Sigmoid colon (tissue), 7 donors: ENCODE results near the gene CSNK2A1. TPM values are rescaled to one million over a fixed set of nuclear protein-coding genes. Genes with fewer than 3 reads are reported as not detected.

Source experiments
- DNase-seq: peaks from one replicate; pipeline ENCODE4 v3.0.0-alpha.2; 2019
- H3K27ac ChIP-seq, 4 donors: fragments of 200-600 bp; sonication (generic); one replicate each; pipeline ENCODE4 v1.5.1; 2016 to 2019; ENCODE audit warnings: mild to moderate bottlenecking in 1 of 4
- H3K27me3 ChIP-seq, 3 donors: fragments of 200-600 bp; sonication (generic); one replicate each; pipeline ENCODE4 v1.5.1; 2019; ENCODE audit warnings: mild to moderate bottlenecking in 1 of 3
- H3K36me3 ChIP-seq, 4 donors: fragments of 200-600 bp; sonication (generic); one replicate each; pipeline ENCODE4 v1.5.1; 2016 to 2019
- H3K4me1 ChIP-seq, 4 donors: fragments of 200-600 bp; sonication (generic); one replicate each; pipeline ENCODE4 v1.5.1; 2017 to 2019
- H3K4me3 ChIP-seq, 4 donors: fragments of 200-600 bp; sonication (generic); one replicate each; pipeline ENCODE4 v1.5.1; 2017 to 2019; ENCODE audit warnings: mild to moderate bottlenecking in 2 of 4, moderate library complexity in 1 of 4
- H3K9me3 ChIP-seq, 4 donors: fragments of 200-600 bp in 3 of 4; sonication (generic) in 3 of 4; one replicate each; pipeline versions ENCODE4 v1.5.1 to v1.6.1; 2013 to 2019
- CTCF ChIP-seq, 4 experiments: fragments of 450-650 bp in 3 of 4; fragments of 200-600 bp in 1 of 4; IDR thresholded peaks; one replicate each; pipeline ENCODE4 v1.5.1; 2016 to 2019; ENCODE audit warnings: antibody characterized with exemption in 4 of 4, mild to moderate bottlenecking in 3 of 4, moderate library complexity in 2 of 4
- EP300 ChIP-seq, 4 donors: sonication (generic); formaldehyde crosslinking; IDR thresholded peaks; one replicate each; pipeline ENCODE4 v1.6.1; 2017; ENCODE audit warnings: antibody characterized with exemption in 4 of 4
- POLR2A ChIP-seq, 2 donors: fragments of 450-650 bp; IDR thresholded peaks; one replicate each; pipeline ENCODE4 v1.6.1; 2016; ENCODE audit warnings: antibody characterized with exemption in 2 of 2, mild to moderate bottlenecking in 2 of 2, moderate library complexity in 2 of 2
- POLR2AphosphoS5 ChIP-seq, 4 donors: sonication (generic); formaldehyde crosslinking; IDR thresholded peaks; one replicate each; pipeline ENCODE4 v1.6.1; 2017; ENCODE audit warnings: antibody characterized with exemption in 4 of 4
- WGBS, 2 donors: extraction: QIAGEN DNeasy Blood & Tissue Kit; methylation state at CpG; one replicate each; pipeline ENCODE4 v1.1.7; 2013; 5-methylcytosine and 5-hydroxymethylcytosine counted together
- intact Hi-C: fragments of 100-400 bp; cut with DNase I; formaldehyde crosslinking; loops from one replicate; pipeline ENCODE4 v1.15.1; 2023
- polyA plus RNA-seq, 3 donors: library from polyadenylated mRNA; stranded (reverse); fragments of 200-250 nt; gene quantifications; one replicate each; pipeline ENCODE4 v1.2.3, GENCODE V29; 2013
- total RNA-seq, 4 donors: library from RNA; depleted of rRNA; stranded (reverse); fragments of >200 nt; gene quantifications; one replicate each; pipeline ENCODE4 v1.1.0, GENCODE V29; 2016
- donor health status: healthy with polysubstance abuse.
- donor health status: Bipolar disorder and iron deficiency.
- donor health status: healthy.

The CSNK2A1 gene
- total and polyA plus RNA-seq, 7 donors, result 33.0 to 77.1 (median 51.5) TPM

GRCh38 chr20:555976-556385, 12.4 kb upstream of the CSNK2A1 start:
- H3K4me3 ChIP-seq, result no peak overlapping the region
- 19 to 54% methylated on average over 6 of the region's 6 CpGs for WGBS, 2 donors
- no peak for TF ChIP-seq POLR2A (IDR thresholded peaks at IDR 0.05)
- TF ChIP-seq POLR2AphosphoS5 (IDR thresholded peaks at IDR 0.05), result no peak
- TF ChIP-seq EP300 (IDR thresholded peaks at IDR 0.05), result no peak
- intact Hi-C loops, result no loop called here
- no peak for DNase-seq
- H3K4me1 ChIP-seq, result no peaks in the 10 kb centered on the region
- H3K27me3 ChIP-seq, result peaks cover 0 to 6% (median 0%) of the 10 kb centered on the region in 3 donors
- H3K9me3 ChIP-seq, result no peaks in the 10 kb centered on the region
- H3K36me3 ChIP-seq, result no peaks in the 10 kb centered on the region
- H3K27ac ChIP-seq, result no peak overlapping the region

GRCh38 chr20:550611-551010, 7.0 kb upstream of the CSNK2A1 start:
- intact Hi-C loops, result no loop called here
- DNase-seq, result no peak
- H3K27me3 ChIP-seq, result peaks cover 0 to 6% (median 0%) of the 10 kb centered on the region in 3 donors
- 91 to 92% methylated on average over 7 of the region's 7 CpGs for WGBS, 2 donors
- H3K36me3 ChIP-seq, result no peaks in the 10 kb centered on the region
- H3K27ac ChIP-seq, result no peak overlapping the region
- TF ChIP-seq CTCF (IDR thresholded peaks at IDR 0.05), result no peak
- no peak for TF ChIP-seq POLR2AphosphoS5 (IDR thresholded peaks at IDR 0.05)
- TF ChIP-seq POLR2A (IDR thresholded peaks at IDR 0.05), result no peak
- TF ChIP-seq EP300 (IDR thresholded peaks at IDR 0.05), result no peak
- H3K9me3 ChIP-seq, result no peaks in the 10 kb centered on the region
- no peak overlapping the region for H3K4me3 ChIP-seq
- no peaks in the 10 kb centered on the region for H3K4me1 ChIP-seq

GRCh38 chr20:549722-550496, 6.3 kb upstream of the CSNK2A1 start:
- Histone ChIP-seq H3K36me3 (no peaks in the 10 kb centered on the region), H3K27me3 (peaks cover 0 to 6% (median 0%) of the 10 kb centered on the region in 3 donors), H3K4me3 (no peak overlapping the region), H3K9me3 (no peaks in the 10 kb centered on the region), H3K27ac (no peak overlapping the region), H3K4me1 (no peaks in the 10 kb centered on the region)
- TF ChIP-seq POLR2A (IDR thresholded peaks at IDR 0.05) (no peak), CTCF (IDR thresholded peaks at IDR 0.05) (no peak), POLR2AphosphoS5 (IDR thresholded peaks at IDR 0.05) (no peak), EP300 (IDR thresholded peaks at IDR 0.05) (no peak)
- no peak for DNase-seq
- 93% methylated on average over 4 of the region's 4 CpGs for WGBS, 2 donors
- intact Hi-C loops, result no loop called here

GRCh38 chr20:548906-549305, 5.3 kb upstream of the CSNK2A1 start:
- TF ChIP-seq CTCF (IDR thresholded peaks at IDR 0.05) (no peak), POLR2A (IDR thresholded peaks at IDR 0.05) (no peak), EP300 (IDR thresholded peaks at IDR 0.05) (no peak), POLR2AphosphoS5 (IDR thresholded peaks at IDR 0.05) (no peak)
- 11 to 60% methylated on average over 1 of the region's 1 CpG for WGBS, 2 donors
- intact Hi-C loops, result no loop called here

GRCh38 chr20:547394-547793, 3.8 kb upstream of the CSNK2A1 start:
- H3K27me3 ChIP-seq, result peaks cover 0 to 6% (median 0%) of the 10 kb centered on the region in 3 donors
- peaks cover 0 to 11% (median 9%) of the 10 kb centered on the region in 4 donors for H3K4me1 ChIP-seq
- no peak overlapping the region for H3K27ac ChIP-seq
- WGBS, 2 donors, result 92 to 93% methylated on average over 1 of the region's 1 CpG
- H3K4me3 ChIP-seq, result no peak overlapping the region
- DNase-seq, result no peak
- TF ChIP-seq CTCF (IDR thresholded peaks at IDR 0.05) (no peak), POLR2AphosphoS5 (IDR thresholded peaks at IDR 0.05) (no peak), EP300 (IDR thresholded peaks at IDR 0.05) (no peak), POLR2A (IDR thresholded peaks at IDR 0.05) (no peak)
- intact Hi-C loops, result no loop called here
- no peaks in the 10 kb centered on the region for H3K9me3 ChIP-seq
- H3K36me3 ChIP-seq, result no peaks in the 10 kb centered on the region

More at GRCh38 chr20:548906-549305, 5.3 kb upstream of the CSNK2A1 start:
- Histone ChIP-seq H3K9me3 (no peaks in the 10 kb centered on the region), H3K27me3 (peaks cover 0 to 6% (median 0%) of the 10 kb centered on the region in 3 donors), H3K27ac (no peak overlapping the region), H3K4me1 (peaks cover 0 to 6% (median 3%) of the 10 kb centered on the region in 4 donors), H3K36me3 (no peaks in the 10 kb centered on the region), H3K4me3 (no peak overlapping the region)
- no peak for DNase-seq
